Liver (tissue), 9 donors: Measurements from ENCODE around the gene MUS81. TPM values are rescaled to one million over a fixed set of nuclear protein-coding genes. Genes with fewer than 3 reads are reported as not detected.
A peak's percentile ranks its signal among the peaks of the same experiment; 100 is the strongest.

Experiments
- DNase-seq: peaks from one replicate; pipeline ENCODE4 v3.0.0-alpha.2; 2017; ENCODE audit warnings: low spot score
- H3K27ac ChIP-seq, 2 donors: one replicate each; pipeline ENCODE4 v1.7.0; 2013; ENCODE audit warnings: inconsistent platforms in 2 of 2, low read length in 2 of 2, control low read depth in 1 of 2, low read depth in 1 of 2, mild to moderate bottlenecking in 1 of 2
- H3K27me3 ChIP-seq, 4 donors: one replicate each; pipeline versions ENCODE4 v1.6.1 to v1.7.0; 2013; ENCODE audit warnings: low read length in 3 of 4, inconsistent platforms in 1 of 4, mild to moderate bottlenecking in 1 of 4, moderate library complexity in 1 of 4; ENCODE audit not compliant: control insufficient read depth in 4 of 4, insufficient read depth in 4 of 4
- H3K36me3 ChIP-seq, 4 donors: one replicate each; pipeline versions ENCODE4 v1.6.1 to v1.7.0; 2013; ENCODE audit warnings: low read length in 3 of 4, mild to moderate bottlenecking in 3 of 4, low read depth in 1 of 4, moderate library complexity in 1 of 4; ENCODE audit not compliant: control insufficient read depth in 4 of 4, insufficient read depth in 3 of 4
- H3K4me1 ChIP-seq, 4 donors: one replicate each; pipeline versions ENCODE4 v1.6.1 to v1.7.0; 2013; ENCODE audit warnings: low read length in 3 of 4, mild to moderate bottlenecking in 3 of 4, moderate library complexity in 1 of 4; ENCODE audit not compliant: control insufficient read depth in 4 of 4, insufficient read depth in 4 of 4
- H3K4me3 ChIP-seq, 3 donors: one replicate each; pipeline versions ENCODE4 v1.6.1 to v1.7.0; 2013; ENCODE audit warnings: low read length in 3 of 3, control low read depth in 1 of 3, low read depth in 1 of 3, mild to moderate bottlenecking in 1 of 3
- H3K9ac ChIP-seq, 2 donors: one replicate each; pipeline ENCODE4 v1.7.0; 2013; ENCODE audit warnings: low read length in 2 of 2, mild to moderate bottlenecking in 2 of 2, moderate library complexity in 2 of 2, control low read depth in 1 of 2, low read depth in 1 of 2
- H3K9me3 ChIP-seq, 4 donors: one replicate each; pipeline versions ENCODE4 v1.6.1 to v1.7.0; 2013; ENCODE audit warnings: low read length in 3 of 4; ENCODE audit not compliant: control insufficient read depth in 4 of 4
- EGR1 ChIP-seq, 2 donors: IDR thresholded peaks; 2 replicates each; pipeline ENCODE4 v1.6.1; 2016 to 2018; ENCODE audit warnings: antibody characterized with exemption in 2 of 2, low read depth in 2 of 2
- FOXA1 ChIP-seq: IDR thresholded peaks from 2 replicates; pipeline ENCODE4 v1.6.1; 2016; ENCODE audit warnings: antibody characterized with exemption
- FOXA2 ChIP-seq: IDR thresholded peaks from 2 replicates; pipeline ENCODE4 v1.6.1; 2016; ENCODE audit warnings: antibody characterized with exemption
- GABPA ChIP-seq, 2 donors: IDR thresholded peaks in 1 of 2; conservative IDR thresholded peaks in 1 of 2; 2 replicates each; pipeline ENCODE4 v1.6.1; 2016; ENCODE audit warnings: antibody characterized with exemption in 2 of 2, mild to moderate bottlenecking in 1 of 2, moderate library complexity in 1 of 2
- HNF4A ChIP-seq, 2 donors: conservative IDR thresholded peaks; 2 replicates each; pipeline ENCODE4 v1.6.1; 2016; ENCODE audit warnings: antibody characterized with exemption in 2 of 2, mild to moderate bottlenecking in 2 of 2
- HNF4G ChIP-seq: IDR thresholded peaks from 2 replicates; pipeline ENCODE4 v1.6.1; 2016; ENCODE audit warnings: antibody characterized with exemption
- JUND ChIP-seq, 2 donors: IDR thresholded peaks; 2 replicates each; pipeline ENCODE4 v1.6.1; 2016; ENCODE audit warnings: antibody characterized with exemption in 2 of 2
- NR2F2 ChIP-seq: IDR thresholded peaks from 2 replicates; pipeline ENCODE4 v1.6.1; 2016; ENCODE audit warnings: antibody characterized with exemption
- RAD21 ChIP-seq, 2 donors: IDR thresholded peaks; 2 replicates each; pipeline ENCODE4 v1.6.1; 2016; ENCODE audit warnings: antibody characterized with exemption in 2 of 2, mild to moderate bottlenecking in 2 of 2
- RXRA ChIP-seq, 2 donors: IDR thresholded peaks; 2 replicates each; pipeline ENCODE4 v1.6.1; 2017 to 2018; ENCODE audit warnings: antibody characterized with exemption in 2 of 2, mild to moderate bottlenecking in 1 of 2
- SP1 ChIP-seq: IDR thresholded peaks from 2 replicates; pipeline ENCODE4 v1.6.1; 2018; ENCODE audit warnings: antibody characterized with exemption, mild to moderate bottlenecking
- TAF1 ChIP-seq: conservative IDR thresholded peaks from 2 replicates; pipeline ENCODE4 v1.6.1; 2016; ENCODE audit warnings: antibody characterized with exemption, mild to moderate bottlenecking
- YY1 ChIP-seq: IDR thresholded peaks from 2 replicates; pipeline ENCODE4 v1.6.1; 2016; ENCODE audit warnings: antibody characterized with exemption, mild to moderate bottlenecking
- WGBS: extraction: QIAGEN DNeasy Blood & Tissue Kit; methylation state at CpG from one replicate; pipeline ENCODE4 v1.1.7; 2013; 5-methylcytosine and 5-hydroxymethylcytosine counted together
- polyA plus RNA-seq, 2 donors: library from polyadenylated mRNA; stranded (reverse) in 1 of 2; unstranded in 1 of 2; fragments of 200-250 nt in 1 of 2; fragments of >200 nt in 1 of 2; fragmentation: Nextera tagmentation in 1 of 2; extraction: Ambion mirVana in 1 of 2; gene quantifications; one replicate each; pipeline versions ENCODE4 v1.2.1 to v1.2.3, GENCODE V29; 2013 to 2015
- total RNA-seq, 2 donors: library from RNA; depleted of rRNA; stranded (reverse); fragments of >200 nt; gene quantifications; one replicate each; pipeline ENCODE4 v1.2.3, GENCODE V29; 2014
- TF ChIP-seq, protein P1 (sequence below): IDR thresholded peaks from 2 replicates; pipeline ENCODE4 v1.6.1; 2016; ENCODE audit warnings: antibody characterized with exemption
- TF ChIP-seq, protein P2 (sequence below): fragments of 150-350 bp; IDR thresholded peaks from 2 replicates; pipeline ENCODE4 v1.5.1; 2017; ENCODE audit warnings: improper control_type of control experiment, low read depth, low read length; ENCODE audit not compliant: missing input control
- TF ChIP-seq, protein P3 (sequence below): IDR thresholded peaks from 2 replicates; pipeline ENCODE4 v1.6.1; 2016; ENCODE audit warnings: antibody characterized with exemption
- TF ChIP-seq, protein P4 (sequence below): IDR thresholded peaks from 2 replicates; pipeline ENCODE4 v1.6.1; 2016; ENCODE audit warnings: antibody characterized with exemption, mild to moderate bottlenecking
- TF ChIP-seq, protein P5 (sequence below): IDR thresholded peaks from 2 replicates; pipeline ENCODE4 v1.6.1; 2016; ENCODE audit warnings: antibody characterized with exemption
- donor health status: healthy.
- donor health status: healthy.
- donor health status: healthy.
- donor health status: healthy.
- donor health status: healthy.

MUS81 gene, protein sequence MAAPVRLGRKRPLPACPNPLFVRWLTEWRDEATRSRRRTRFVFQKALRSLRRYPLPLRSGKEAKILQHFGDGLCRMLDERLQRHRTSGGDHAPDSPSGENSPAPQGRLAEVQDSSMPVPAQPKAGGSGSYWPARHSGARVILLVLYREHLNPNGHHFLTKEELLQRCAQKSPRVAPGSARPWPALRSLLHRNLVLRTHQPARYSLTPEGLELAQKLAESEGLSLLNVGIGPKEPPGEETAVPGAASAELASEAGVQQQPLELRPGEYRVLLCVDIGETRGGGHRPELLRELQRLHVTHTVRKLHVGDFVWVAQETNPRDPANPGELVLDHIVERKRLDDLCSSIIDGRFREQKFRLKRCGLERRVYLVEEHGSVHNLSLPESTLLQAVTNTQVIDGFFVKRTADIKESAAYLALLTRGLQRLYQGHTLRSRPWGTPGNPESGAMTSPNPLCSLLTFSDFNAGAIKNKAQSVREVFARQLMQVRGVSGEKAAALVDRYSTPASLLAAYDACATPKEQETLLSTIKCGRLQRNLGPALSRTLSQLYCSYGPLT
- total RNA-seq: 10 to 100 TPM; 20.2 to 24.7 TPM
- polyA plus RNA-seq: 10 to 100 TPM; 11.0 to 12.9 TPM

DNA sequence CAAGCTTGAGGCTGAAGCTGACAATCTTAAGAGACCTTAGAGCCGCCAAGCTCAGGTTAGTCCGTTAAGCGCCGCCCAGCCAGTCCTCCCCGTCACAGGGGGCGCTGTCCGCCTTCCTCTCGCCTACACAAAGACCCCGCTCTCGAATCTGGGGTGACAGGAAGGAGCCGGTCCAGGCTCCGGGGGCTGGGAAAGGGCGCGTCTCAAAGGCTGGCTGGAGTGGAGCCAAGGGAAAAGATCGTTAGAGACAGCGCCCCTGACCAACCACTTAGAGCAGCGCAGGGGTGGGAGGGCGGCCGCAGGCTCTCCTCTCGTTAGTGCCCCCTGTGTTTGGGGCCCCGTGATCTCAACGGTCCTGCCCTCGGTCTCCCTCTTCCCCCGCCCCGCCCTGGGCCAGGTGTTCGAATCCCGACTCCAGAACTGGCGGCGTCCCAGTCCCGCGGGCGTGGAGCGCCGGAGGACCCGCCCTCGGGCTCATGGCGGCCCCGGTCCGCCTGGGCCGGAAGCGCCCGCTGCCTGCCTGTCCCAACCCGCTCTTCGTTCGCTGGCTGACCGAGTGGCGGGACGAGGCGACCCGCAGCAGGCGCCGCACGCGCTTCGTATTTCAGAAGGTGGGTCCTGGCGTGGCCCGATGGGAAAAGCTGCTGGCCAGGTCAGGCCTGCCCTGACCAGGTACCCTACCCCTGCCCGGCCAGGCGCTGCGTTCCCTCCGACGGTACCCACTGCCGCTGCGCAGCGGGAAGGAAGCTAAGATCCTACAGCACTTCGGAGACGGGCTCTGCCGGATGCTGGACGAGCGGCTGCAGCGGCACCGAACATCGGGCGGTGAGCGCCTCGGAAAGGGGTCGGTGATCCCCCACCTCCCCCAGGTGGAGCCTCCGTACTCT is at the start of gene MUS81:
Gene MUS81, plus strand, starts transcription at position 156 of the 887 bp plus-strand sequence. Its CDS starts 321 bp downstream, at position 477.
- H3K27ac ChIP-seq: peak within 1 kb of the TSS; percentile 81 to 96
- TF ChIP-seq, protein P1, sequence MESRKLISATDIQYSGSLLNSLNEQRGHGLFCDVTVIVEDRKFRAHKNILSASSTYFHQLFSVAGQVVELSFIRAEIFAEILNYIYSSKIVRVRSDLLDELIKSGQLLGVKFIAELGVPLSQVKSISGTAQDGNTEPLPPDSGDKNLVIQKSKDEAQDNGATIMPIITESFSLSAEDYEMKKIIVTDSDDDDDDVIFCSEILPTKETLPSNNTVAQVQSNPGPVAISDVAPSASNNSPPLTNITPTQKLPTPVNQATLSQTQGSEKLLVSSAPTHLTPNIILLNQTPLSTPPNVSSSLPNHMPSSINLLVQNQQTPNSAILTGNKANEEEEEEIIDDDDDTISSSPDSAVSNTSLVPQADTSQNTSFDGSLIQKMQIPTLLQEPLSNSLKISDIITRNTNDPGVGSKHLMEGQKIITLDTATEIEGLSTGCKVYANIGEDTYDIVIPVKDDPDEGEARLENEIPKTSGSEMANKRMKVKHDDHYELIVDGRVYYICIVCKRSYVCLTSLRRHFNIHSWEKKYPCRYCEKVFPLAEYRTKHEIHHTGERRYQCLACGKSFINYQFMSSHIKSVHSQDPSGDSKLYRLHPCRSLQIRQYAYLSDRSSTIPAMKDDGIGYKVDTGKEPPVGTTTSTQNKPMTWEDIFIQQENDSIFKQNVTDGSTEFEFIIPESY: no peak
- TF ChIP-seq, protein P2, sequence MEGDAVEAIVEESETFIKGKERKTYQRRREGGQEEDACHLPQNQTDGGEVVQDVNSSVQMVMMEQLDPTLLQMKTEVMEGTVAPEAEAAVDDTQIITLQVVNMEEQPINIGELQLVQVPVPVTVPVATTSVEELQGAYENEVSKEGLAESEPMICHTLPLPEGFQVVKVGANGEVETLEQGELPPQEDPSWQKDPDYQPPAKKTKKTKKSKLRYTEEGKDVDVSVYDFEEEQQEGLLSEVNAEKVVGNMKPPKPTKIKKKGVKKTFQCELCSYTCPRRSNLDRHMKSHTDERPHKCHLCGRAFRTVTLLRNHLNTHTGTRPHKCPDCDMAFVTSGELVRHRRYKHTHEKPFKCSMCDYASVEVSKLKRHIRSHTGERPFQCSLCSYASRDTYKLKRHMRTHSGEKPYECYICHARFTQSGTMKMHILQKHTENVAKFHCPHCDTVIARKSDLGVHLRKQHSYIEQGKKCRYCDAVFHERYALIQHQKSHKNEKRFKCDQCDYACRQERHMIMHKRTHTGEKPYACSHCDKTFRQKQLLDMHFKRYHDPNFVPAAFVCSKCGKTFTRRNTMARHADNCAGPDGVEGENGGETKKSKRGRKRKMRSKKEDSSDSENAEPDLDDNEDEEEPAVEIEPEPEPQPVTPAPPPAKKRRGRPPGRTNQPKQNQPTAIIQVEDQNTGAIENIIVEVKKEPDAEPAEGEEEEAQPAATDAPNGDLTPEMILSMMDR: peak; percentile 79
- TF ChIP-seq RAD21 (IDR thresholded peaks at IDR 0.05): peak; percentile 48 to 56
- TF ChIP-seq YY1: peak; percentile 84
- peak in 1 of 2 donors; percentile 56 for TF ChIP-seq EGR1 (IDR thresholded peaks at IDR 0.05; ENCODE audit: low read depth in 2 of 2)
- TF ChIP-seq FOXA1: peak; percentile 61
- peak; percentile 49 to 50 for TF ChIP-seq HNF4A (conservative IDR thresholded peaks at IDR 0.05)
- TF ChIP-seq TAF1: no peak
- TF ChIP-seq, protein P3, sequence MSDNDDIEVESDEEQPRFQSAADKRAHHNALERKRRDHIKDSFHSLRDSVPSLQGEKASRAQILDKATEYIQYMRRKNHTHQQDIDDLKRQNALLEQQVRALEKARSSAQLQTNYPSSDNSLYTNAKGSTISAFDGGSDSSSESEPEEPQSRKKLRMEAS: no peak
- TF ChIP-seq, protein P4, sequence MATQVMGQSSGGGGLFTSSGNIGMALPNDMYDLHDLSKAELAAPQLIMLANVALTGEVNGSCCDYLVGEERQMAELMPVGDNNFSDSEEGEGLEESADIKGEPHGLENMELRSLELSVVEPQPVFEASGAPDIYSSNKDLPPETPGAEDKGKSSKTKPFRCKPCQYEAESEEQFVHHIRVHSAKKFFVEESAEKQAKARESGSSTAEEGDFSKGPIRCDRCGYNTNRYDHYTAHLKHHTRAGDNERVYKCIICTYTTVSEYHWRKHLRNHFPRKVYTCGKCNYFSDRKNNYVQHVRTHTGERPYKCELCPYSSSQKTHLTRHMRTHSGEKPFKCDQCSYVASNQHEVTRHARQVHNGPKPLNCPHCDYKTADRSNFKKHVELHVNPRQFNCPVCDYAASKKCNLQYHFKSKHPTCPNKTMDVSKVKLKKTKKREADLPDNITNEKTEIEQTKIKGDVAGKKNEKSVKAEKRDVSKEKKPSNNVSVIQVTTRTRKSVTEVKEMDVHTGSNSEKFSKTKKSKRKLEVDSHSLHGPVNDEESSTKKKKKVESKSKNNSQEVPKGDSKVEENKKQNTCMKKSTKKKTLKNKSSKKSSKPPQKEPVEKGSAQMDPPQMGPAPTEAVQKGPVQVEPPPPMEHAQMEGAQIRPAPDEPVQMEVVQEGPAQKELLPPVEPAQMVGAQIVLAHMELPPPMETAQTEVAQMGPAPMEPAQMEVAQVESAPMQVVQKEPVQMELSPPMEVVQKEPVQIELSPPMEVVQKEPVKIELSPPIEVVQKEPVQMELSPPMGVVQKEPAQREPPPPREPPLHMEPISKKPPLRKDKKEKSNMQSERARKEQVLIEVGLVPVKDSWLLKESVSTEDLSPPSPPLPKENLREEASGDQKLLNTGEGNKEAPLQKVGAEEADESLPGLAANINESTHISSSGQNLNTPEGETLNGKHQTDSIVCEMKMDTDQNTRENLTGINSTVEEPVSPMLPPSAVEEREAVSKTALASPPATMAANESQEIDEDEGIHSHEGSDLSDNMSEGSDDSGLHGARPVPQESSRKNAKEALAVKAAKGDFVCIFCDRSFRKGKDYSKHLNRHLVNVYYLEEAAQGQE: peak; percentile 83
- TF ChIP-seq FOXA2: peak; percentile 20
- peak; percentile 83 for TF ChIP-seq SP1
- TF ChIP-seq JUND (IDR thresholded peaks at IDR 0.05): peak; percentile 31 to 69
- TF ChIP-seq, protein P5, sequence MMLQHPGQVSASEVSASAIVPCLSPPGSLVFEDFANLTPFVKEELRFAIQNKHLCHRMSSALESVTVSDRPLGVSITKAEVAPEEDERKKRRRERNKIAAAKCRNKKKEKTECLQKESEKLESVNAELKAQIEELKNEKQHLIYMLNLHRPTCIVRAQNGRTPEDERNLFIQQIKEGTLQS: no peak
- peak; percentile 84 for TF ChIP-seq NR2F2
- TF ChIP-seq GABPA (IDR thresholded peaks at IDR 0.05 in 1 of 2, conservative IDR thresholded peaks at IDR 0.05 in 1 of 2): peak; percentile 57 to 93
- TF ChIP-seq HNF4G: no peak
- peak; percentile 63 to 65 for TF ChIP-seq RXRA (IDR thresholded peaks at IDR 0.05)
- no peaks in the 10 kb centered on the region for H3K27me3 ChIP-seq
- H3K9me3 ChIP-seq: no peaks in the 10 kb centered on the region
- H3K36me3 ChIP-seq: peaks cover 10 to 32% (median 26%) of the 10 kb centered on the region in 4 donors
- H3K4me3 ChIP-seq: peak within 1 kb of the TSS; percentile 59 to 89 (median 84)
- WGBS: under 1% methylated on average over 78 of the region's 78 CpGs
- peak; percentile 99 for DNase-seq
- peaks cover 10 to 43% (median 31%) of the 10 kb centered on the region in 4 donors for H3K4me1 ChIP-seq
- peak within 1 kb of the TSS; percentile 84 to 92 for H3K9ac ChIP-seq
